ENCODE measurements around the gene MAB21L3. TPM values are rescaled to one million over a fixed set of nuclear protein-coding genes. Genes with fewer than 3 reads are reported as not detected.

Gene MAB21L3
- total RNA-seq, 1 experiment from 2014 or later, result not detected

DNA sequence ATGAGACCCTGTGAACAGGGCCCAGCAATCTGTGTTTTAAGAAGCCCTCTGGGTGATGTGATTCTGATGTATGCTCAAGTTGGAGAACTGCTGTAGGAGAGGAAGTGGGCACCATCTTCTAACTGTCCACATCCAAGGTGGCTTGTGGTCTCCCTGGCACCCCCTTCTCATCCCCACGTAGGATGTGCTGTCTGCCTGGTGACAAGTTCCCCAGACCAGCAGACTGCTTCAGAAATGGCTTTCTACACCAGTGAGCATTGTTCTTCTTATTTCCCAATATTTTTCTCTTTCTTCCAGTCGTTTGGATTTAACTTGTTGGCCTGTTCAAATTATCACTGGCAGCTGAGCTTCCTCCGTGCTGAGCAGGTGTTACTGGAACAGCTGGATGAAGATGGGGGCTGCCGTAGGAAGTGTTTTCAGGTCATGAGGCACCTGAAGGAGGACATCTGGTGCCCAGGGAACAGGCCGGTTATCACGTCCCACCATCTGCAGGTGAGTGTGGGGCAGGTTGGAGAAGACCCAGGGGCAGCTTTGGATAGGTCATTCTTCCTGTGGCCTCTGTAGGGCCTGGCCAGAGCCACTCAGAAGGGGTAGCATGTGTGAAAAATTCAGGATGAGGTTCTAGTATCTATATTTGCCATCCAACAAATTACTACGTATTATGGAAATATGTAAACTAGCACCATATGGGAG lies 16.8 kb downstream of the MAB21L3 start:
- Mint-ChIP-seq H3K4me1 (no peaks in the 10 kb centered on the region; a peak in 1 of 4 replicates), H3K36me3 (ENCODE audit: insufficient read depth in 1 of 3, low read depth in 3 of 3) (no peaks in the 10 kb centered on the region; a peak in 1 of 7 replicates), H3K27ac (no peak overlapping the region), H3K27me3 (ENCODE audit: low read depth) (no peaks in the 10 kb centered on the region; the same call in 1 of the 2 replicates), H3K4me3 (no peak overlapping the region), H3K9me3 (no peaks in the 10 kb centered on the region)
- Histone ChIP-seq H4K8ac (replicated peaks; ENCODE audit: insufficient read length, low read depth, low read length) (no peak overlapping the region), H3K27ac (ENCODE audit: insufficient read length, low read depth, low read length) (no peak overlapping the region), H3K23ac (ENCODE audit: insufficient read length, low read depth, low read length) (no peak overlapping the region), H2BK15ac (ENCODE audit: low read depth, low read length) (no peak overlapping the region), H2BK20ac (ENCODE audit: low read depth, low read length, poor library complexity, severe bottlenecking) (no peak overlapping the region), H2BK5ac (ENCODE audit: insufficient read length, low read length) (no peak overlapping the region), H2BK120ac (ENCODE audit: low read depth, low read length, poor library complexity, severe bottlenecking) (no peak overlapping the region), H3K4me2 (ENCODE audit: insufficient read depth, insufficient read length, low read length) (no peak overlapping the region), H3T11ph (ENCODE audit: low read length) (no peak overlapping the region), H3K9me3 (ENCODE audit: control insufficient read depth, low read depth, low read length) (no peaks in the 10 kb centered on the region), H4K20me1 (ENCODE audit: control insufficient read depth, insufficient read depth, insufficient read length) (no peaks in the 10 kb centered on the region), H3K23me2 (ENCODE audit: insufficient read length, low read depth, low read length, poor library complexity, severe bottlenecking) (no peaks in the 10 kb centered on the region), H2BK12ac (ENCODE audit: insufficient read length, low read depth, low read length) (no peak overlapping the region), H2AK5ac (ENCODE audit: insufficient read length, low read length) (no peak overlapping the region), H3K56ac (ENCODE audit: insufficient read length, low read depth, low read length) (no peak overlapping the region), H2AFZ (ENCODE audit: low read length) (no peak overlapping the region), H3K27me3 (ENCODE audit: insufficient read depth, low read length) (no peaks in the 10 kb centered on the region), H3K79me2 (ENCODE audit: insufficient read depth, low read length) (no peaks in the 10 kb centered on the region), H3K79me1 (ENCODE audit: insufficient read depth, low read depth, low read length, poor library complexity, severe bottlenecking) (no peaks in the 10 kb centered on the region), H3K9ac (ENCODE audit: extremely low read depth, insufficient read length, low read length) (no peak overlapping the region), H4K5ac (ENCODE audit: insufficient read length, low read depth, low read length) (no peak overlapping the region), H3K18ac (ENCODE audit: insufficient read length, low read depth, low read length) (no peak overlapping the region), H4K91ac (ENCODE audit: insufficient read length, low read depth, low read length) (no peak overlapping the region), H3K14ac (ENCODE audit: insufficient read depth, low read length) (no peak overlapping the region), H3K4ac (ENCODE audit: low read depth, low read length) (no peak overlapping the region), H3K4me1 (ENCODE audit: insufficient read depth, low read length) (no peaks in the 10 kb centered on the region)
- no CpG with 5 or more reads among the region's 7 CpGs for WGBS (ENCODE audit: extremely low coverage, insufficient read length, low lambda C conversion rate)
- TF ChIP-seq, protein P1, sequence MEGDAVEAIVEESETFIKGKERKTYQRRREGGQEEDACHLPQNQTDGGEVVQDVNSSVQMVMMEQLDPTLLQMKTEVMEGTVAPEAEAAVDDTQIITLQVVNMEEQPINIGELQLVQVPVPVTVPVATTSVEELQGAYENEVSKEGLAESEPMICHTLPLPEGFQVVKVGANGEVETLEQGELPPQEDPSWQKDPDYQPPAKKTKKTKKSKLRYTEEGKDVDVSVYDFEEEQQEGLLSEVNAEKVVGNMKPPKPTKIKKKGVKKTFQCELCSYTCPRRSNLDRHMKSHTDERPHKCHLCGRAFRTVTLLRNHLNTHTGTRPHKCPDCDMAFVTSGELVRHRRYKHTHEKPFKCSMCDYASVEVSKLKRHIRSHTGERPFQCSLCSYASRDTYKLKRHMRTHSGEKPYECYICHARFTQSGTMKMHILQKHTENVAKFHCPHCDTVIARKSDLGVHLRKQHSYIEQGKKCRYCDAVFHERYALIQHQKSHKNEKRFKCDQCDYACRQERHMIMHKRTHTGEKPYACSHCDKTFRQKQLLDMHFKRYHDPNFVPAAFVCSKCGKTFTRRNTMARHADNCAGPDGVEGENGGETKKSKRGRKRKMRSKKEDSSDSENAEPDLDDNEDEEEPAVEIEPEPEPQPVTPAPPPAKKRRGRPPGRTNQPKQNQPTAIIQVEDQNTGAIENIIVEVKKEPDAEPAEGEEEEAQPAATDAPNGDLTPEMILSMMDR (conservative IDR thresholded peaks at IDR 0.05), result no peak
- DNase-seq, result no peak
